Ovary (tissue), 3 donors: ENCODE measurements around the gene ALKBH5.

Experiments
- CTCF ChIP-seq, 3 donors: fragments of 450-650 bp in 2 of 3; fragments of 200-600 bp in 1 of 3; IDR thresholded peaks; one replicate each; pipeline versions ENCODE4 v1.5.1 to v1.8.0; 2016 to 2022; ENCODE audit warnings: antibody characterized with exemption in 3 of 3, mild to moderate bottlenecking in 1 of 3
- POLR2A ChIP-seq: fragments of 450-650 bp; IDR thresholded peaks from one replicate; pipeline ENCODE4 v1.6.1; 2017; ENCODE audit warnings: antibody characterized with exemption, mild to moderate bottlenecking, moderate library complexity
- donor health status: DM: no; HTN: no; CAD: no.

- TF ChIP-seq POLR2A (no peak), CTCF (IDR thresholded peaks at IDR 0.05) (no peak)
Measured at GRCh38 chr17:18139092-18139491, 44.5 kb upstream of the ALKBH5 start.
